ENCODE data around the gene MRPL49. TPM values are rescaled to one million over a fixed set of nuclear protein-coding genes. Genes with fewer than 3 reads are reported as not detected.

Gene MRPL49
- total and polyA plus RNA-seq, 2 of the 13 experiments (the other 11 are each of a cell fraction or from before 2014, with no cell fraction given) = 39.2 to 53.3 TPM

DNA sequence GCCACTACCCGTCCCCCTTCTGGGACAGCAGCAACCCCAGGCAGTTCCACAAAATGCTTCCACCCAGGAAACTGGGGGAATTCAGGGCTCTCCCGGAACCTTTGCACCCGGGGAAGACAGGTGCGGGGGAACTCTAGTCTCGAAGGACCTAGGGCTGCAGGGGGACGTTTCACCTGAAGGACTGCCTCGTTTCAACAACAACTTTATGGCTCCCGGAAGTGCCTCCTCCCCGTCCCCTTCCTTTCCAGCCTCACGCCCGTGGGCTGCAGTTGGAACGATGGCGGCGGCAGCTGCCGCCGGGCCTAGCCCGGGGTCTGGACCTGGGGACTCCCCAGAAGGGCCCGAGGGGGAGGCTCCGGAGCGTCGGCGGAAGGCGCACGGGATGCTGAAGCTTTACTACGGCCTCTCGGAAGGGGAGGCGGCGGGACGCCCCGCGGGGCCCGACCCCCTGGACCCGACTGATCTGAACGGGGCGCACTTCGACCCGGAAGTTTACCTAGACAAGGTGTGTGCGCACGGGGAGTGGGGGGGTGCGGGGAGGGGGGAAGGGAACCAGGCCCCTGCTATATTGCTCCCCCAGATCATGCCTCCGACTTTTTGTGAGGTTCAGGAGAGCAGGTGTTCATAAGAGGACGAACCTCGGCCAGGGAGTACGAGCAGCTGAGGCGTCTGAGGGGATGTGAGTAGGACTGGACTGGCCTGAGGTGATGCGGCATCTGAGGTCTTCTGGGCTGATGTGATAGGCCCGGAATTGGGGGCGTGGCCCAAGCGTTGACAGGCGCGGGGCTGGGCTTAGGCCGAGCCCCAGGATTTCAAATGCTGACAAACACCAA is 25.9 kb upstream of the MRPL49 start, which contains the start of gene VPS51 (continued):
- TF ChIP-seq, protein P1, sequence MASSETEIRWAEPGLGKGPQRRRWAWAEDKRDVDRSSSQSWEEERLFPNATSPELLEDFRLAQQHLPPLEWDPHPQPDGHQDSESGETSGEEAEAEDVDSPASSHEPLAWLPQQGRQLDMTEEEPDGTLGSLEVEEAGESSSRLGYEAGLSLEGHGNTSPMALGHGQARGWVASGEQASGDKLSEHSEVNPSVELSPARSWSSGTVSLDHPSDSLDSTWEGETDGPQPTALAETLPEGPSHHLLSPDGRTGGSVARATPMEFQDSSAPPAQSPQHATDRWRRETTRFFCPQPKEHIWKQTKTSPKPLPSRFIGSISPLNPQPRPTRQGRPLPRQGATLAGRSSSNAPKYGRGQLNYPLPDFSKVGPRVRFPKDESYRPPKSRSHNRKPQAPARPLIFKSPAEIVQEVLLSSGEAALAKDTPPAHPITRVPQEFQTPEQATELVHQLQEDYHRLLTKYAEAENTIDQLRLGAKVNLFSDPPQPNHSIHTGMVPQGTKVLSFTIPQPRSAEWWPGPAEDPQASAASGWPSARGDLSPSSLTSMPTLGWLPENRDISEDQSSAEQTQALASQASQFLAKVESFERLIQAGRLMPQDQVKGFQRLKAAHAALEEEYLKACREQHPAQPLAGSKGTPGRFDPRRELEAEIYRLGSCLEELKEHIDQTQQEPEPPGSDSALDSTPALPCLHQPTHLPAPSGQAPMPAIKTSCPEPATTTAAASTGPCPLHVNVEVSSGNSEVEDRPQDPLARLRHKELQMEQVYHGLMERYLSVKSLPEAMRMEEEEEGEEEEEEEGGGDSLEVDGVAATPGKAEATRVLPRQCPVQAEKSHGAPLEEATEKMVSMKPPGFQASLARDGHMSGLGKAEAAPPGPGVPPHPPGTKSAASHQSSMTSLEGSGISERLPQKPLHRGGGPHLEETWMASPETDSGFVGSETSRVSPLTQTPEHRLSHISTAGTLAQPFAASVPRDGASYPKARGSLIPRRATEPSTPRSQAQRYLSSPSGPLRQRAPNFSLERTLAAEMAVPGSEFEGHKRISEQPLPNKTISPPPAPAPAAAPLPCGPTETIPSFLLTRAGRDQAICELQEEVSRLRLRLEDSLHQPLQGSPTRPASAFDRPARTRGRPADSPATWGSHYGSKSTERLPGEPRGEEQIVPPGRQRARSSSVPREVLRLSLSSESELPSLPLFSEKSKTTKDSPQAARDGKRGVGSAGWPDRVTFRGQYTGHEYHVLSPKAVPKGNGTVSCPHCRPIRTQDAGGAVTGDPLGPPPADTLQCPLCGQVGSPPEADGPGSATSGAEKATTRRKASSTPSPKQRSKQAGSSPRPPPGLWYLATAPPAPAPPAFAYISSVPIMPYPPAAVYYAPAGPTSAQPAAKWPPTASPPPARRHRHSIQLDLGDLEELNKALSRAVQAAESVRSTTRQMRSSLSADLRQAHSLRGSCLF (CRISPR knock-in tag; IDR thresholded peaks at IDR 0.05; ENCODE audit: borderline replicate concordance) = no peak
- TF ChIP-seq NFE2 (CRISPR knock-in tag; IDR thresholded peaks at IDR 0.05) (no peak), ELF4 (CRISPR knock-in tag; IDR thresholded peaks at IDR 0.05; ENCODE audit: borderline replicate concordance) (peak; percentile 81; the same call in 1 of the 2 replicates), ZNF547 (CRISPR knock-in tag; IDR thresholded peaks at IDR 0.05) (peak; percentile 54; the same call in 1 of the 2 replicates), ZNF17 (CRISPR knock-in tag; IDR thresholded peaks at IDR 0.05) (no peak), ZMYM2 (CRISPR knock-in tag; IDR thresholded peaks at IDR 0.05) (peak; percentile 49; the same call in 1 of the 2 replicates), SMAD3 (CRISPR knock-in tag; IDR thresholded peaks at IDR 0.05) (peak; percentile 70; the same call in 1 of the 2 replicates), PHF20 (CRISPR knock-in tag; IDR thresholded peaks at IDR 0.05) (peak; percentile 99), TRIM24 (CRISPR knock-in tag; IDR thresholded peaks at IDR 0.05) (no peak), JARID2 (CRISPR knock-in tag; IDR thresholded peaks at IDR 0.05; ENCODE audit: insufficient replicate concordance) (no peak), RXRA (CRISPR knock-in tag; IDR thresholded peaks at IDR 0.05) (peak; percentile 63), SIX1 (CRISPR knock-in tag; IDR thresholded peaks at IDR 0.05; ENCODE audit: borderline replicate concordance) (peak; percentile 31; the same call in 1 of the 2 replicates), GFI1 (CRISPR knock-in tag; IDR thresholded peaks at IDR 0.05; ENCODE audit: borderline replicate concordance) (peak; percentile 65), GLI4 (CRISPR knock-in tag; IDR thresholded peaks at IDR 0.05; ENCODE audit: borderline replicate concordance) (no peak), ZNF543 (CRISPR knock-in tag; IDR thresholded peaks at IDR 0.05) (0 out of 2 replicates have a peak, but pooled peaks have one; percentile 27), SKI (IDR thresholded peaks at IDR 0.05; ENCODE audit: partially characterized antibody) (peak; percentile 34), ZNF546 (CRISPR knock-in tag; conservative IDR thresholded peaks at IDR 0.05) (0 out of 2 replicates have a peak, but pooled peaks have one; percentile 71), GATAD1 (CRISPR knock-in tag; IDR thresholded peaks at IDR 0.05) (peak; percentile 97), ZSCAN25 (CRISPR knock-in tag; IDR thresholded peaks at IDR 0.05) (0 out of 2 replicates have a peak, but pooled peaks have one; percentile 22), ZNF550 (CRISPR knock-in tag; IDR thresholded peaks at IDR 0.05; ENCODE audit: borderline replicate concordance) (no peak), AKAP8 (CRISPR knock-in tag; IDR thresholded peaks at IDR 0.05) (no peak), HOXA7 (CRISPR knock-in tag; IDR thresholded peaks at IDR 0.05) (no peak)
- TF ChIP-seq, protein P2, sequence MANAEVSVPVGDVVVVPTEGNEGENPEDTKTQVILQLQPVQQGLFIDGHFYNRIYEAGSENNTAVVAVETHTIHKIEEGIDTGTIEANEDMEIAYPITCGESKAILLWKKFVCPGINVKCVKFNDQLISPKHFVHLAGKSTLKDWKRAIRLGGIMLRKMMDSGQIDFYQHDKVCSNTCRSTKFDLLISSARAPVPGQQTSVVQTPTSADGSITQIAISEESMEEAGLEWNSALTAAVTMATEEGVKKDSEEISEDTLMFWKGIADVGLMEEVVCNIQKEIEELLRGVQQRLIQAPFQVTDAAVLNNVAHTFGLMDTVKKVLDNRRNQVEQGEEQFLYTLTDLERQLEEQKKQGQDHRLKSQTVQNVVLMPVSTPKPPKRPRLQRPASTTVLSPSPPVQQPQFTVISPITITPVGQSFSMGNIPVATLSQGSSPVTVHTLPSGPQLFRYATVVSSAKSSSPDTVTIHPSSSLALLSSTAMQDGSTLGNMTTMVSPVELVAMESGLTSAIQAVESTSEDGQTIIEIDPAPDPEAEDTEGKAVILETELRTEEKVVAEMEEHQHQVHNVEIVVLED (CRISPR knock-in tag; IDR thresholded peaks at IDR 0.05; ENCODE audit: borderline replicate concordance) = peak; percentile 81
- TF ChIP-seq, protein P3, sequence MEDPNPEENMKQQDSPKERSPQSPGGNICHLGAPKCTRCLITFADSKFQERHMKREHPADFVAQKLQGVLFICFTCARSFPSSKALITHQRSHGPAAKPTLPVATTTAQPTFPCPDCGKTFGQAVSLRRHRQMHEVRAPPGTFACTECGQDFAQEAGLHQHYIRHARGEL (CRISPR knock-in tag; IDR thresholded peaks at IDR 0.05) = no peak

Data from HepG2 (cell line).